GM18858 (cell line): ENCODE data around the gene OSBPL8.
"Not testable (repeated sequence)": the region's sequence is repeated elsewhere in the genome, so short reads cannot be mapped to it uniquely, and the experiment has no call there.

Experiments used
- ATAC-seq: cut with Tn5 transposase; IDR thresholded peaks from one replicate; pipeline ENCODE4 v1.9.1; 2021; ENCODE audit not compliant: unreplicated experiment

The OSBPL8 gene

DNA sequence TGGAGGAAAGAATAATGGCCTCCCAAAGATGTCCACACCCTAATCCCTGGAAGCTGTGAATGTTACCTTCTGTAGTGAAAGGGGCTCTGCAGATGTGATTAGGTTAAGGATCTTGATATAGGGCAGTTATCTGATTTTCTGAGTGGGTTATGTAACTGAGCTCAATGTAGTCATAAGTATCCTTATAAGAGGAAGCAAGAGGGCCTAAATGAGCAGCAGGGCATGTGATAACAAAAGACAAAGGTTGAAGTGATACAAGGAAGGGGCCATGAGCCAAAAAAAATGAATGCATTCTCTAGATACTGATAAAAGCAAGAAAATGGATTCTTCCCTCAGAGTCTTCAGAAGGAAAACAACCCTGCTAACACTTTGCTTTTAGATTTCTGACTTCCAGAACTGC, 78.8 kb downstream of the OSBPL8 start:
- no peak for ATAC-seq

GRCh38 chr12:76478045-76478444, 81.5 kb downstream of the OSBPL8 start:
- no peak for ATAC-seq

DNA sequence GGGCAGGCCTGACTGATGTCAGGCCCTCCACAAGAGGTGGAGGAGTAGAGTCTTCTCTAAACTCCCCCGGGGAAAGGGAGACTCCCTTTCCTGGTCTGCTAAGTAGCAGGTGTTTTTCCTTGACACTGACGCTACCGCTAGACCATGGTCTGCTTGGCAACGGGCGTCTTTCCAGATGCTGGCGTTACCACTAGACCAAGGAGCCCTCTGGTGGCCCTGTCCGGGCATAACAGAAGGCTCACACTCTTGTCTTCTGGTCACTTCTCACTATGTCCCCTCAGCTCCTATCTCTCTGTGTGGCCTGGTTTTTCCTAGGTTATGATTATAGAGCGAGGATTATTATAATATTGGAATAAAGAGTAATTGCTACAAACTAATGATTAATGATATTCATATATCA, 86.7 kb downstream of the OSBPL8 start:
- not testable (repeated sequence) for ATAC-seq

- ATAC-seq: peak; percentile 39
These were observed 88.0 kb downstream of the OSBPL8 start for GRCh38 chr12:76471579-76471978.

DNA sequence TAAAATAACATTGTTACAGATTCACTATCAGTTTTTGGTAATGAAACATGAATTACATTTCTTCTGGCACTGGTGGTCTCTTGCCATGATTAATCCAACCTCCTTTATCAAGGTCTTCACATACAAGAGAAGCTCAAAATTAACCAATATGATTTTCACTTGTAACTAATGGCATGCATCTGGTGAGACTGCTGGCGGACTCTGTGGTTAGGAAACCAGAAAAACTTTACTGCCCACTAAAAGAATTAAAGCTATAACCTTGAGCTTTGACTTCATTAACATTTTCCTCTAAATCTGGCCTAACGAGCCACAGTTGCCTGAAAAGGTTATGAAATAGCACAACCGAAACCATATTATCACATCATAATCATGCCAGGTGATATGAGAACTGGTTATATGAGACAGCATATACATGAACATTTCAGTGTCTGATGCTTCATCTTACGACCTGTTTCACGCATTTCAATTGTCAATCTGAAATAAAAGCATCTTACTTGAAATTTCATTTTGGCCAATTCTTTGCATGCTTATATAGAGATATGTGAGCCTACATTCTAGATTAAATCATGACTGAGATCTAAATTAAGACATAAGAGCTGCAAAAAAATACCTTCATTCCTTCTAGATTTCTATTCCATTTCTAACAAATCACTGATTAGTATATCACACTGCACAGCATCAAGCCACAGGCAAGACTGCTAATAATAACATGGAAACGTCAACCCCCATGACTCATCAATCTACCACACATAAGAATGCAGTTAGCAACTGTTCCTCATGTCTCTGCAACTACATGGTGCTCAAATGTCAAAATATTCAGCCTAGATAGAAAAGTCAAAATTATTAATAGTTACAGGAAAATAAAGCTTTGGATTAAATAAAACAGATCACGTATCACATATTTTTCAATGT, 89.3 kb downstream of the OSBPL8 start:
- ATAC-seq: peak; percentile 91

GRCh38 chr12:76464631-76465166, 94.9 kb downstream of the OSBPL8 start:
- ATAC-seq: no peak

DNA sequence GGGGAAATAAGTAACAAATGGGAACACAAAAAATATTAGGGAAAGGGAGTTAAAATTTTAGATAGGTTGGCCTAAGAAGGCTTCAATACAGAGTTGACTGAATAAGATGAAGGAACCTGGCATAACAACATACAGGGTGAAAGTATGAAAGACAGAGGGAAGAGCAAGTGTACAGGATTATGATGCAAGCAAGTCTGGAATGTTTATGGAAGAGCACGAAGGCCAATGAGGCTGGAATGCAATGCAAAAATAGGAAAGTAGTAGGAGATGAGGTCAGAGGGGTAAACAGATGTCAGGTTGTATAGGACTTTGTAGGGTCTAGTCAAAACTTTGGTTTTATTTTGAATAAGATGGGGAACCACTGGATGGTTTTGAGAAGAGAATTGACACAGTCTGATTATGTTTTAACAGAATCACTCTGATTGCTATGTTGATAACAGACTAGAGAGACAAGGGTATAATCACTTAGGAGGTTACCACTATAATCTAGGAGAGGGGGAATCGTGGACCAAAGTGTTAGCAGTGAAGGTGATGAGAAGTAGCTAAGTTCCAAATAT, 96.8 kb downstream of the OSBPL8 start:
- ATAC-seq: no peak

- ATAC-seq: no peak
These were observed 98.8 kb downstream of the OSBPL8 start for GRCh38 chr12:76460807-76461206.

DNA sequence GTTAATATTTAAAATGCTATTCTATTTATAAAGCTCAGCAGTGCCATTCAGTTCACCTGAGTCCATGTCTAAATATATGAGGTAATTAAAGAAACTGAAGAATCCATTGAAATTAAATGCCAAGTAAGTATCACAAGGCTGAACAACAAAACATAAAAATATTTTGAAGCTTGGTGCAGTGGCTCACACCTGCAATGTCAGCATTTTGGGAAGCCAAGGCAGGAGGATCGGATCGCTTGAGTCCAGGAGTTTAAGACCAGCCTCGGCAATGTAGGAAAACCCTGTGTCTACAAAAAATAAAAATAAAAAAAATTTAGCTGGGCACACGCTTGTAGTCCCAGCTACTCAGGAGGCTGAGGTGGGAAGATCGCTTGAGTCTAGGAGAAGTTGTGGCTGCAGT, 101.8 kb downstream of the OSBPL8 start:
- no peak for ATAC-seq

GRCh38 chr12:76457010-76457409, 102.6 kb downstream of the OSBPL8 start:
- no peak for ATAC-seq

GRCh38 chr12:76455582-76456345, 103.8 kb downstream of the OSBPL8 start:
- peak; percentile 97 for ATAC-seq

- no peak for ATAC-seq
These were observed 108.0 kb downstream of the OSBPL8 start for GRCh38 chr12:76451528-76451927.

DNA sequence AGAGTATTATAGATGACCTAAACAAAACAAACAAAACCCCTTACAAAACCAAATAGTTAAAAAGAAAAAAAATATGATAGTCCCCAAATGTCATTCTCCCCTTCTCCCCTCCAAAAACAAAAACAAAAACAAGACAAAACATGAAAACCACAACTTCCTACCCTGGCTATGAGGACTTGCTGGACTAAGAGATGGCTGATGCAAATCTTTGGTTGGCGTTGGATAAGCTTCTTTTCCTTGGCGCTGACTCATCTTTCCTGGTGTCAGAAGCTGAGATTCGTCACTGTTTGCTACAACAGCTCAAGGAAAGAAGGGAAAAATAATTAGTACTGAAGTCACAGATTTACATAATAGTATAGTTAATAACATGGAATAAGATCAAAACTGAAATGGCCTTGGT, 108.9 kb downstream of the OSBPL8 start:
- ATAC-seq: no peak

DNA sequence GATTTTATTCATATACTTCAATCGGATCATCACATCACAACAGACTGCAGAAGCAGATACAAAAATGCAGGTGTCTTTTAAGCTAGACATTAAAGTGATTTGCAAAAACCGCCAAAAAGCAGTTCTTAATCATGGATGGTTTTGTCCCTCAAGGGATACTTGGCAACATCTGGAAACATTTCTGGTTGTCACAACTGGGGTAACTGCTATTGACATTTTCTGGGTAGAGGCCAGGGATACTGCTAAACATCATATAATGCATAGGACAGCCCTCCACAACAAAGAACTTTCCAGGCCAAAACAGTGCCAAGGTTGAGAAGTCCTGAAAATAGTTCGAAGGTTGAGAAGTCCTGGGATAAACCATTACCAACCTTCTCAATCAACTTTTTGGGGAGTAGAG, 109.6 kb downstream of the OSBPL8 start:
- no peak for ATAC-seq

DNA sequence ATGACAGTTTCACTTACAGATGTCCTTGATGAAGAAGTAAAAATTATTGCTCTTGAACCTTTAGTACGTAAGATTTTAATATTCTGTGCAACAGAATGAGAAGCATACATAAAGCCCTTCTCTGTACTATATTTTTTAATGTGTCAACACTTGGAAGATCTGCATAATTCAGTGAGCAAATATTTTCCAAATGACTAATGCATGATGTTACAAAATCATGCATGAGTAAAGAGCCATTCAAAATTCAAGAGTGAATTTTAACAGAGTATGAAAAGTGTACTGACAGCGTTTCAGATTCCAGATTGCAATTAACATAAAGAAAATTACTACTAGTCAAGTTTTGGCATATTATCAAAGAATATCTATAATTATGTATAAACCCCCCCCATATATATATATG, 110.0 kb downstream of the OSBPL8 start:
- ATAC-seq: no peak

DNA sequence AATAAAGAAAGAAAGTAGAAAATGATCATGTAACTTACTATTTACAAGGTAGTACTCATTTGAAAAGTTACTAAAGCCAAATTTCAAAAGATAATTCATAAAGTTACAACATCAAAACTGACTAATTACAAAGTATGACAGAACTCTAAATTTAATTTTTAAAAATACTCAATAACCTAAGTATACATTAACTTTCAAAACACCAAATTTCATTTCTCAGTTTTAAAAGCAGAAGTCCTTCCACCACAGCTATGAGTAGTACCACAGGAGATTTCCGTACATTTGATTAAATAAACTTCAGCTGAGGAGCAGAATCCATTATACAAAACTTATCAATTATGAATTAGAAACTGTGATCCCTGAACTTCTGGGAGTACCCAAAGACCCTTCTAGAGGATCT, 110.6 kb downstream of the OSBPL8 start:
- ATAC-seq: no peak

DNA sequence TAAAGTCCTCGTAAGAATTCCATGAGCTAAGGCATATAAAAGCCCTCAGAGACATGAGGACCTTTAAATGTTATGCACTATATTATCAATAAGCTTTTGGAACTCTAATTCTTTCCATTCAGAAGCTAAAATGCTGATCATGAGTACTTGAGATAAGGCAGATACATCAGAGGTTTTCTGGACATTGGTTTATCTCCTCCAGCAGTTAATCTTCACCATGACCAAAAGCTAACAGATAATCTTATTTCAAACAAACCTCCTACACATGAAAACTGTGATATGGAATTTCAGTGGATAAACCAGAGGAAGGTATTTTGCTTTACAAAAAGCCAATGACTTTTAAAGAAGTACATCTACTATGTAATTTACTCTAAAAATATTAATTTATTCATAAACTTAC, 113.5 kb downstream of the OSBPL8 start:
- ATAC-seq: no peak

- ATAC-seq: no peak
These were observed 114.1 kb downstream of the OSBPL8 start for GRCh38 chr12:76445462-76445861.

GRCh38 chr12:76444408-76444984, 115.1 kb downstream of the OSBPL8 start:
- no peak for ATAC-seq

DNA sequence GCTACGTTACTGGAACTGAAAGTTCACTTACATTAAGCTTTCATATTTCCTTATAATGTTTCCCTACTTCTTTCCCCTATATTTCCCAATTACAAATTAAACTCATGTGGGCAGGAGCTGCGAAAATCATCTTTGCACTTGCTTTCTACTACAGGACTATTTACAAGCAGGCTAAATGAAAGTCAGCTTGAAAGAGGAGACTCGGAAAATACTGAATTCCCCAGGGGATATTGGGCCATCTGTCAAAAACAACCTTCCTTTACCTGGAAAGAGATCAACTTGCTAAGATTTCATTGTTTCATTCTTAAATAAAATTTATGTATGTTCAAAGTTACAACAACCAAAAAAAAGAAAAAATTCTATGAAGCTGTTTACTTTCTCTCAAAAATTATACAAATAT, 118.6 kb downstream of the OSBPL8 start:
- no peak for ATAC-seq

GRCh38 chr12:76432733-76433132, 126.8 kb downstream of the OSBPL8 start:
- ATAC-seq: no peak
